GM12873 (cell line): ENCODE measurements around the gene PPP1R3C.

ENCODE experiments used
- TF ChIP-seq, protein P1 (sequence below): IDR thresholded peaks from 2 replicates; pipeline ENCODE4 v1.5.1; 2012; ENCODE audit warnings: low read depth, mild to moderate bottlenecking, moderate library complexity, low read length, control low read depth; ENCODE audit not compliant: insufficient read depth; ENCODE audit errors: missing control alignments

The PPP1R3C gene

GRCh38 chr10:91598211-91598977, 34.5 kb downstream of the PPP1R3C start:
- TF ChIP-seq, protein P1, sequence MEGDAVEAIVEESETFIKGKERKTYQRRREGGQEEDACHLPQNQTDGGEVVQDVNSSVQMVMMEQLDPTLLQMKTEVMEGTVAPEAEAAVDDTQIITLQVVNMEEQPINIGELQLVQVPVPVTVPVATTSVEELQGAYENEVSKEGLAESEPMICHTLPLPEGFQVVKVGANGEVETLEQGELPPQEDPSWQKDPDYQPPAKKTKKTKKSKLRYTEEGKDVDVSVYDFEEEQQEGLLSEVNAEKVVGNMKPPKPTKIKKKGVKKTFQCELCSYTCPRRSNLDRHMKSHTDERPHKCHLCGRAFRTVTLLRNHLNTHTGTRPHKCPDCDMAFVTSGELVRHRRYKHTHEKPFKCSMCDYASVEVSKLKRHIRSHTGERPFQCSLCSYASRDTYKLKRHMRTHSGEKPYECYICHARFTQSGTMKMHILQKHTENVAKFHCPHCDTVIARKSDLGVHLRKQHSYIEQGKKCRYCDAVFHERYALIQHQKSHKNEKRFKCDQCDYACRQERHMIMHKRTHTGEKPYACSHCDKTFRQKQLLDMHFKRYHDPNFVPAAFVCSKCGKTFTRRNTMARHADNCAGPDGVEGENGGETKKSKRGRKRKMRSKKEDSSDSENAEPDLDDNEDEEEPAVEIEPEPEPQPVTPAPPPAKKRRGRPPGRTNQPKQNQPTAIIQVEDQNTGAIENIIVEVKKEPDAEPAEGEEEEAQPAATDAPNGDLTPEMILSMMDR = no peak

- TF ChIP-seq, protein P1 = no peak
These were observed 35.5 kb downstream of the PPP1R3C start for GRCh38 chr10:91597197-91597881.

DNA sequence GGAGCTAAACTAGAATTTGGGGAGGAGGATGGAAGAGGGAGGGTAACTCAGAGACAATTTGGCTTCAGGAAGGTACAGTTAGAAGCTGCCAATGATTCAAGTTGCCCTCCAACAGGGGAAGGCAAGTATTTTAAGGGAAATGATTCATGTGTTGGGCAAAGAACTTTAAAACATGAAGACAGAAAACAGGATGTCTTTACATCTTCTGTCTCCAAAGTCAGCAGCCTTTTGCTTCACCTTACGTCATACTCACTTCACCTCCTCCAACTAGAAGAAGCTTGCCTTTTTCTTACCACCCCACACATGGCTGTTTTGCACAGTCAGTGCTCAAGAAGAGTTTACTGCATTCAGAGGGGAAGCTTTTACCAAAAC, 36.1 kb downstream of the PPP1R3C start:
- TF ChIP-seq, protein P1 = no peak

- TF ChIP-seq, protein P1 = no peak
These were observed 39.0 kb downstream of the PPP1R3C start for GRCh38 chr10:91593834-91594233.

DNA sequence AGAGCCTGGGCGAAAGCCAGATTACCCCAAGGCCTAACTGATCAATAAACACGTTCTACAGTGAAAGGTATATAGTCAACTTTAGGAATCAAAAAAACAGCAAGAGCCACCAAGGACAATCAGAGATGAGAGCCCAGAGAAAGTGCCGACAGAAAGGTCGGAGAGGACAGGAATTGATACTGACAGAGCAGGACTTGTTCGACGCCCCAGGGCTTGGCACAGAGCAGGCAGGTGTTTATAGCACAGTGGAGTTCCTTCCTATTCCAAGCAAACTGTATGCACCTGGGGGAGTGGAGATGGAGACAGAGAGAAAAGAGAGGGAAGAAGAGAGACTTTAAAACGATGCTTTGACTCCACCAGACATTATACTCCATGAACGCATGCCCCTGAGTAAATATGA, 39.5 kb downstream of the PPP1R3C start:
- TF ChIP-seq, protein P1 = no peak

GRCh38 chr10:91592266-91592975, 40.5 kb downstream of the PPP1R3C start:
- TF ChIP-seq, protein P1 = no peak

DNA sequence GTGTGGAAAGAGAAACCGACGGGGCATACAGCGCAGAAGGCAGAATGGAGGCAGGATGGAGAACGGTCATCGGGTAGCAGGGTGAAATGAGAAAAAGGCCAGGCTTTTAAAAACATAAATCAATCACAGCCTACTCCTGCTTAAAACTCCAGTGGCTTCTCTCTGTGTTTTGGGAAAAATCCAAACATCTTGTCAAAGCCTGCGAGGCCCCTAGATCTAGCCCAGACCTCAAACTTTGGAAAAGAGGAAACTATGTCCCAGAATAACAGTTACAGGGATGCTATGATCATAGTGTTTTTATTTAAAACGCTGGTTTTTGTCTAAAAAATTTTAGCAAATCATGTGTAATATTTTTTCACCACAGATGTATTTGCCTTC, 41.1 kb downstream of the PPP1R3C start:
- TF ChIP-seq, protein P1 = no peak
